GM19324 (cell line): ENCODE data around the gene CARS1.
A peak's percentile ranks its signal among the peaks of the same experiment; 100 is the strongest.

Experiments used
- ATAC-seq: cut with Tn5 transposase; IDR thresholded peaks from one replicate; pipeline ENCODE4 v1.9.1; 2021; ENCODE audit warnings: mild to moderate bottlenecking, moderate library complexity; ENCODE audit not compliant: unreplicated experiment, low FRiP score

Gene CARS1

GRCh38 chr11:3010521-3011275 is 46.5 kb downstream of the CARS1 start:
- no peak for ATAC-seq

- ATAC-seq = peak; percentile 33
Measured at GRCh38 chr11:3010004-3010403, 47.2 kb downstream of the CARS1 start.

GRCh38 chr11:3009481-3009880 is 47.7 kb downstream of the CARS1 start:
- peak; percentile 26 for ATAC-seq

GRCh38 chr11:3008746-3009336 is 48.4 kb downstream of the CARS1 start:
- ATAC-seq = no peak

- no peak for ATAC-seq
Measured at GRCh38 chr11:3007404-3008010, 49.7 kb downstream of the CARS1 start.

- no peak for ATAC-seq
Measured at GRCh38 chr11:3006505-3007260, 50.5 kb downstream of the CARS1 start.

GRCh38 chr11:3004481-3004880 is 52.7 kb downstream of the CARS1 start:
- ATAC-seq = no peak

- no peak for ATAC-seq
Measured at GRCh38 chr11:3003396-3004231, 53.6 kb downstream of the CARS1 start.

- no peak for ATAC-seq
Measured at GRCh38 chr11:3002871-3003270, 54.4 kb downstream of the CARS1 start.

- ATAC-seq = no peak
Measured at GRCh38 chr11:3002351-3002861, 54.8 kb downstream of the CARS1 start.

- ATAC-seq = no peak
Measured at GRCh38 chr11:3001496-3001895, 55.7 kb downstream of the CARS1 start.

GRCh38 chr11:3000032-3000961 is 56.9 kb downstream of the CARS1 start:
- no peak for ATAC-seq

- ATAC-seq = no peak
Measured at GRCh38 chr11:2999464-2999998, 57.7 kb downstream of the CARS1 start.

- no peak for ATAC-seq
Measured at GRCh38 chr11:2998073-2998850, 59.0 kb downstream of the CARS1 start.

GRCh38 chr11:2997406-2997805 is 59.8 kb downstream of the CARS1 start:
- ATAC-seq = no peak

GRCh38 chr11:2996976-2997375 is 60.2 kb downstream of the CARS1 start:
- ATAC-seq = no peak

GRCh38 chr11:2995893-2996554 is 61.2 kb downstream of the CARS1 start:
- ATAC-seq = no peak
